ENCODE data around the gene GLRA3. TPM values are rescaled to one million over a fixed set of nuclear protein-coding genes. Genes with fewer than 3 reads are reported as not detected.
A peak's percentile ranks its signal among the peaks of the same experiment; 100 is the strongest.
"Not testable (repeated sequence)": the region's sequence is repeated elsewhere in the genome, so short reads cannot be mapped to it uniquely, and the experiment has no call there.

Gene GLRA3
- total RNA-seq, 1 experiment from 2014 or later: not detected

DNA sequence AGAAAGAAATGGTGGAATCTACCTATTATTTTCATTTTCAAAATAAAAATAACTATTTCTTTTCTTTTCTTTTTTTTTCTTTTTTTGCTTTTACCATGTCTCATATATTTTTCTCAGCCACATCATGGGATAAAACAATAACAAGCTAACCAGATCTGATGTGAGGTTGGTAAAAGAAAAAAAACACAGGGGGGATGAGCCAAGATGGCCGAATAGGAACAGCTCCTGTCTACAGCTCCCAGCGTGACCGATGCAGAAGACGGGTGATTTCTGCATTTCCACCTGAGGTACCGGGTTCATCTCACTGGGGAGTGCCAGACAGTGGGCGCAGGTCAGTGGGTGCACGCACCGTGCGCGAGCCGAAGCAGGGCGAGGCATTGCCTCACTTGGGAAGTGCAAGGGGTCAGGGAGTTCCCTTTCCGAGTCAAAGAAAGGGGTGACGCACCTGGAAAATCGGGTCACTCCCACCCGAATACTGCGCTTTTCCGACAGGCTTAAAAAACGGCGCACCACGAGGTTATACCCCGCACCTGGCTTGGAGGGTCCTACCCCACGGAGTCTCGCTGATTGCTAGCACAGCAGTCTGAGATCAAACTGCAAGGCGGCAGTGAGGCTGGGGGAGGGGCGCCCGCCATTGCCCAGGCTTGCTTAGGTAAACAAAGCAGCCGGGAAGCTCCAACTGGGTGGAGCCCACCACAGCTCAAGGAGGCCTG lies 50.6 kb downstream of the GLRA3 start:
- H3K36me3 ChIP-seq; DNase-seq (ENCODE audit: low read depth in 1 of 2, low spot score in 2 of 2); H3K27me3 ChIP-seq (replicated peaks); H3K27ac ChIP-seq; H3K4me1 ChIP-seq (replicated peaks); H3K9me3 ChIP-seq (replicated peaks); H3K4me3 ChIP-seq: not testable (repeated sequence)

DNA sequence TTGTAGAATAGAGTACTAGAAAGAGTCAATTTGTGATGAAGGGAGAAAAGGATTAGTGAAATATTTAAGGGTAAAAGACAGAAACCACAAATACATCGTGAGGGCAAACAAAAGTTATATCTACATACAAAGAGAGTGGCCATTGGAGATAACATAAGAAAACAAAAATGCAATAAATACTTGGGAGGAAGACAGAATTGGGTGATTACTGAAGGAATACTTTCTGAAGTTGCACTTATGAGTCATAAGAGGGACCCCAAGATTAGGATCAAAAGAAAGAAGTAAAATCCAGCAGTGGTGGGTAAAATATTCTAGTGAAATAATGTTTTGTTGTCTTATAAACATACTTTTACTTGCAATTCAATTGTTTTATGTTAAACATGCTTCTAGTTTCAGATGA lies 53.7 kb downstream of the GLRA3 start:
- no peaks in the 10 kb centered on the region for H3K36me3 ChIP-seq
- no peaks in the 10 kb centered on the region for H3K4me1 ChIP-seq (replicated peaks)
- H3K27ac ChIP-seq: no peak overlapping the region
- no peaks in the 10 kb centered on the region for H3K9me3 ChIP-seq (replicated peaks)
- H3K27me3 ChIP-seq (replicated peaks): no peaks in the 10 kb centered on the region
- no peak overlapping the region for H3K4me3 ChIP-seq
- no peak for DNase-seq (ENCODE audit: low read depth in 1 of 2, low spot score in 2 of 2)

DNA sequence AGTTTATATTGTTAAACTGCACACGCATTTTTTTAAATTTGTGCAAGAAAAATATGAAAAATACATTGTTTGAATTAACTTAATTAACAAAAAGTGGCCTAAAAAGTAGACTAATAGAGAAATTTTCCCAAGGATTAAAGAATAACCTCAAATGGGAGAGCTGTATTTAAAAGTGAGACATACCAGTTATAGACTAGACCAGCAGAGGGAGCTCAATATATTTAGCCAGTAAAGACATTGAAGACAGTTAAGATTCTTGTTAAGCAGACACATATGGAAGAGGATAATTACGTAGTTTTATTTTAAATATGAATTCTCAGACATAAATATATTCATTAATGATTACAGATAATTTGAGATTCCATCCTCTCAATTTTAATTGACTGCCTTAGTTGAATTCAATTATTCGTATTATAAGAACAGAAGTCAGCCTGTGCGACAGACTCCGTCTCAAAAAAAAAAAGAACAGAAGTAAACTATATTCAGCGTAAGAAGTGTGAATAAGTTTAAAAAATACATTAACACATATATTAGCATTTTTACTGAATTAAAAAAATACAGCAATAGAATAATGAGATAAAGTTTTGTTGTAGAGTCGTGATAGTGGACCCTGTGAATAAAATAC lies 64.8 kb downstream of the GLRA3 start:
- DNase-seq (ENCODE audit: low read depth in 1 of 2, low spot score in 2 of 2): peak in 1 of 2 experiments; percentile 9
- H3K9me3 ChIP-seq (replicated peaks): no peaks in the 10 kb centered on the region
- no peaks in the 10 kb centered on the region for H3K36me3 ChIP-seq
- no peak overlapping the region for H3K27ac ChIP-seq
- H3K27me3 ChIP-seq (replicated peaks): no peaks in the 10 kb centered on the region
- H3K4me1 ChIP-seq (replicated peaks): no peaks in the 10 kb centered on the region
- H3K4me3 ChIP-seq: no peak overlapping the region

GRCh38 chr4:174763454-174764104 lies 65.5 kb downstream of the GLRA3 start:
- Histone ChIP-seq H3K4me1 (replicated peaks) (no peaks in the 10 kb centered on the region), H3K9me3 (replicated peaks) (no peaks in the 10 kb centered on the region), H3K36me3 (no peaks in the 10 kb centered on the region), H3K27ac (no peak overlapping the region), H3K27me3 (replicated peaks) (no peaks in the 10 kb centered on the region), H3K4me3 (no peak overlapping the region)
- DNase-seq (ENCODE audit: low read depth in 1 of 2, low spot score in 2 of 2): no peak

DNA sequence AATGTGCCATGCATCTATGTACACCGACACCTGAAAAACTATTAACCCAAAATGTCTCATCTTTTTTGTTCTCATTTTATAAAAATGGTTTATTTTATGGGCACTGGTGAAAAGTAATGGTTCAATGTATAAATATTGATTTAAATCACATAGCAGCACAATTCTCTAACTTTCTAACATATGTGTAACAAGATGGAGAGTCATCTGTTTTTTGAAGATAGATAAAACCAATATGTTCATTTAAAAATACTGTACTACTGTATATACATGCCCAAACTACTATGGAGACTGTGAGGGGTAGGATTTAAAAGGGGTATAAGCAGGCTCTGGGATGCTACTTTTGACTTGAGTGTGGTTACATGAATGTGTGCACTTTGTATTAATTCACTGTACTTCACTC lies 67.6 kb downstream of the GLRA3 start:
- Histone ChIP-seq H3K27ac (no peak overlapping the region), H3K4me1 (replicated peaks) (no peaks in the 10 kb centered on the region)
- DNase-seq (ENCODE audit: low read depth in 1 of 2, low spot score in 2 of 2): no peak

GRCh38 chr4:174757736-174758135 lies 71.3 kb downstream of the GLRA3 start:
- Histone ChIP-seq H3K4me1 (replicated peaks) (no peaks in the 10 kb centered on the region), H3K27me3 (replicated peaks) (no peaks in the 10 kb centered on the region), H3K36me3 (no peaks in the 10 kb centered on the region), H3K9me3 (replicated peaks) (no peaks in the 10 kb centered on the region), H3K27ac (no peak overlapping the region), H3K4me3 (no peak overlapping the region)
- DNase-seq (ENCODE audit: low read depth in 1 of 2, low spot score in 2 of 2): no peak

More for the DNA sequence above, 67.6 kb downstream of the GLRA3 start:
- Histone ChIP-seq H3K9me3 (replicated peaks) (no peaks in the 10 kb centered on the region), H3K27me3 (replicated peaks) (no peaks in the 10 kb centered on the region), H3K4me3 (no peak overlapping the region), H3K36me3 (no peaks in the 10 kb centered on the region)

DNA sequence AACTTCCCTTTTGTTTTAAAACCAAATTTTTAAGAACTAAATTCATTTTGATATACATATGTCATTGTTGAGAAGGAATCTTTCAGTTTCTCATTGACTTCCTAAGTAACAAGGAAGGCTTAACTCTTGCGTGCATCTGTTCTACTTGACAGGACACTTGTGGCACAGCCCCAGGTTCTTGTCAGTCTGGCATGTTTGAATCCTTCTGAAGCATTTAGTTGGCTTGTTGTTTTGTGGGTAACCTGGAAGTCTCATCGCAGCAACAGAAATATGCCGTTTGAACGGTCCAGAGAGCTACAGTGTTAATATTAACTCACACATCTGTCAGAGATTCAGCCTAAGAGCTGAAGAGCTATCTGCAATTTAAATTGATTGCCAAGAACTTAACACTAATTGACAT lies 76.0 kb downstream of the GLRA3 start:
- Histone ChIP-seq H3K27ac (no peak overlapping the region), H3K36me3 (no peaks in the 10 kb centered on the region), H3K4me3 (no peak overlapping the region), H3K4me1 (replicated peaks) (no peaks in the 10 kb centered on the region), H3K27me3 (replicated peaks) (no peaks in the 10 kb centered on the region), H3K9me3 (replicated peaks) (no peaks in the 10 kb centered on the region)
- DNase-seq (ENCODE audit: low read depth in 1 of 2, low spot score in 2 of 2): no peak

- H3K9me3 ChIP-seq (replicated peaks): no peaks in the 10 kb centered on the region
- no peaks in the 10 kb centered on the region for H3K27me3 ChIP-seq (replicated peaks)
- H3K4me1 ChIP-seq (replicated peaks): no peaks in the 10 kb centered on the region
- no peak overlapping the region for H3K27ac ChIP-seq
- no peak for DNase-seq (ENCODE audit: low read depth in 1 of 2, low spot score in 2 of 2)
- no peak overlapping the region for H3K4me3 ChIP-seq
- H3K36me3 ChIP-seq: no peaks in the 10 kb centered on the region
These were observed 77.0 kb downstream of the GLRA3 start for GRCh38 chr4:174752026-174752425.

- Histone ChIP-seq H3K27ac (no peak overlapping the region), H3K36me3 (no peaks in the 10 kb centered on the region), H3K27me3 (replicated peaks) (no peaks in the 10 kb centered on the region), H3K4me3 (no peak overlapping the region), H3K9me3 (replicated peaks) (no peaks in the 10 kb centered on the region), H3K4me1 (replicated peaks) (no peaks in the 10 kb centered on the region)
- no peak for DNase-seq (ENCODE audit: low read depth in 1 of 2, low spot score in 2 of 2)
These were observed 80.0 kb downstream of the GLRA3 start for GRCh38 chr4:174749091-174749490.

- Histone ChIP-seq H3K36me3 (no peaks in the 10 kb centered on the region), H3K27me3 (replicated peaks) (no peaks in the 10 kb centered on the region), H3K27ac (no peak overlapping the region), H3K9me3 (replicated peaks) (no peaks in the 10 kb centered on the region), H3K4me1 (replicated peaks) (no peaks in the 10 kb centered on the region), H3K4me3 (no peak overlapping the region)
- no peak for DNase-seq (ENCODE audit: low read depth in 1 of 2, low spot score in 2 of 2)
These were observed 82.3 kb downstream of the GLRA3 start for GRCh38 chr4:174746710-174747109.

DNA sequence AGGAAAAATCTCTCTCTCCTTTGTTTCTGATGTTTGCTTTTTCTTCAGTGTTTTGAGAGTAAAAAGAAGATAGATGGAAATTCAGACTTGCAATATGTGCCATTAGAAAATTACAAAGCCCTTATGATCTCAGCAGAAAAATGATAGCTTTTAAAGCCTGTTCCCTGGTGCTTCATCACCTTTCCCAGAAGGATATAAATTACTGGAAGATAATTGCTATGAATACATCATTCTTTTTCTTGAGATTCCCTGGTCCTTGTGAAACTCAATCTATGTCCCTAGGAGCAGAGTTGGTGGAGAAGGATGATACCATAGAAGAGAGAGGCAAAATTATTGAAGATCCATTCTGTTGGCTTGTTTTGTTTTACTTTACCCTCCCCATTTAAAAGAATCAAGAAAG lies 86.5 kb downstream of the GLRA3 start:
- Histone ChIP-seq H3K36me3 (no peaks in the 10 kb centered on the region), H3K4me3 (no peak overlapping the region), H3K9me3 (replicated peaks) (no peaks in the 10 kb centered on the region), H3K27me3 (replicated peaks) (no peaks in the 10 kb centered on the region), H3K27ac (no peak overlapping the region), H3K4me1 (replicated peaks) (no peaks in the 10 kb centered on the region)
- no peak for DNase-seq (ENCODE audit: low read depth in 1 of 2, low spot score in 2 of 2)

GRCh38 chr4:174739576-174739975 lies 89.5 kb downstream of the GLRA3 start:
- no peak for DNase-seq (ENCODE audit: low read depth in 1 of 2, low spot score in 2 of 2)
- Histone ChIP-seq H3K9me3 (replicated peaks) (no peaks in the 10 kb centered on the region), H3K36me3 (no peaks in the 10 kb centered on the region)

DNA sequence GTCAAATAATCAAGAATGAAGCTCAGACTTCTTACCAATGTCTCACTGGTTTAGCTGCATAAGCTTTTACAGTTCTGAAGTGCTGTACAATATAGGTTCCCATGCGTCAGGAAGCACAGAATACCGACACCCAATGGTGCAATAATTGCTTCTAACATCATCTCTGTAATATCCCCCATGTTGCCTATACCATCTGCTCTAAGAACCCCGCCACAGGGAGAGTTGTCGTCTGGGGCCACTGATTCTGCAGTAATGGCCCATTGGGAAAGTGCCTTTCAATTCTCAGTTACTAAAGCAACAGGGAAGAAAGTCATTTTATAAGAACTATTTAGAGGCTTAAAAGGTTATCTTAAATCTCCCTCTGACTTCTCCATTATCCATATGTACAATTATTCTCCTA lies 94.9 kb downstream of the GLRA3 start:
- DNase-seq (ENCODE audit: low read depth in 1 of 2, low spot score in 2 of 2): no peak
- Histone ChIP-seq H3K4me3 (no peak overlapping the region), H3K27me3 (replicated peaks) (no peaks in the 10 kb centered on the region)

More at GRCh38 chr4:174739576-174739975, 89.5 kb downstream of the GLRA3 start:
- no peaks in the 10 kb centered on the region for H3K27me3 ChIP-seq (replicated peaks)
- no peak overlapping the region for H3K27ac ChIP-seq
- no peaks in the 10 kb centered on the region for H3K4me1 ChIP-seq (replicated peaks)
- H3K4me3 ChIP-seq: no peak overlapping the region

GRCh38 chr4:174717828-174718227 lies 111.2 kb downstream of the GLRA3 start:
- Histone ChIP-seq H3K4me1 (replicated peaks) (peaks cover 12% of the 10 kb centered on the region; the same call in 1 of the 2 replicates), H3K9me3 (replicated peaks) (no peaks in the 10 kb centered on the region), H3K4me3 (no peak overlapping the region), H3K27ac (no peak overlapping the region), H3K27me3 (replicated peaks) (0 out of 2 replicates have a peak, but pooled peaks cover 3% of the 10 kb centered on the region), H3K36me3 (no peaks in the 10 kb centered on the region)
- no peak for DNase-seq (ENCODE audit: low read depth in 1 of 2, low spot score in 2 of 2)

More for the DNA sequence above, 94.9 kb downstream of the GLRA3 start:
- Histone ChIP-seq H3K4me1 (replicated peaks) (no peaks in the 10 kb centered on the region), H3K36me3 (no peaks in the 10 kb centered on the region), H3K9me3 (replicated peaks) (no peaks in the 10 kb centered on the region), H3K27ac (no peak overlapping the region)
